Muscle of back (tissue), 11 donors: ENCODE measurements around the gene ADCY2. TPM values are rescaled to one million over a fixed set of nuclear protein-coding genes. Genes with fewer than 3 reads are reported as not detected.
A peak's percentile ranks its signal among the peaks of the same experiment; 100 is the strongest.

Source experiments
- DNase-seq, 3 donors: peaks; one replicate each; pipeline versions ENCODE4 v3.0.0 to v3.0.0-alpha.2; 2013
- polyA plus RNA-seq, 10 donors: library from polyadenylated mRNA; unstranded; fragments of 120-200 nt; gene quantifications; one replicate each; pipeline ENCODE4 v1.2.1, GENCODE V29; 2013; ENCODE audit not compliant: insufficient read length in 10 of 10

Gene ADCY2
- polyA plus RNA-seq, 10 donors = 18.4 to 48.7 (median 38.6) TPM

- DNase-seq = peak; percentile 14 to 56 (median 35)
Measured at GRCh38 chr5:7827610-7828009, 431.7 kb downstream of the ADCY2 start.

GRCh38 chr5:7828269-7828668, 432.3 kb downstream of the ADCY2 start:
- DNase-seq = no peak

- no peak for DNase-seq
Measured at GRCh38 chr5:7834982-7835381, 439.0 kb downstream of the ADCY2 start.

DNA sequence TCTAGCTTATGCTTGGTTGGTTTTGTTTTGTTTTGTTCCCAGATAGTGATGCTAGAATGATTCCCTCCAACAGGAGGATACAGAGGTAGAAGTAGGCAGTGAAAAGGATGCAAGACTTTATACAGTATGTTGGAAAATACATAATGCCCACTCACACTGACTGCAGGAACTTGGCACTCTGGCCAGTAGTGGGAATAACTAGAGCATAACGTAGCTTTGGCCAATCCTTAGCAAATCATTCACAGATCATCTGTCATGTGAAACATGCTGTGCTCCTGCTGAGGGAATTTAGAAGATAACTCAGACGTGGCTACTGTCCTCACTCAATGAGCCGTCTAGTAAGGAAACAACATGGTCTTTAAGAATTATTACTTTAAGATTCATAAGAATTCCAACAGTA, 441.5 kb downstream of the ADCY2 start:
- DNase-seq = no peak

- no peak for DNase-seq
Measured at GRCh38 chr5:7842531-7842930, 446.6 kb downstream of the ADCY2 start.

DNA sequence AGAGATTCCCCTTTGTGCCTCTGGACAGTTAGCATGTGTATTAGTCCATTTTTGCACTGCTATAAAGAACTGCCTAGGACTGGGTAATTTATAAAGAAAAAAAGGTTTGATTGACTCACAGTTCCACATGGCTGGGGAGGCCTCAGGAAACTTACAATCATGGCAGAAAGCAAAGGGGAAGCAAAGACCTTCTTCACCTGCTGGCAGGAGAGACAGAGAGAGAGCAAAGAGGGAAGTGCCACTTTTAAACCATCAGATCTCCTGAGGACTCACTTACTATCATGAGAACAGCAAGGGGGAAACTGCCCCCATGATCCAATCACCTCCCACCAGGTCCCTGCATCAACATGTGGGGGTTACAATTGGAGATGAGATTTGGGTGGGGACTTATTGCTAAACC, 449.0 kb downstream of the ADCY2 start:
- no peak for DNase-seq

DNA sequence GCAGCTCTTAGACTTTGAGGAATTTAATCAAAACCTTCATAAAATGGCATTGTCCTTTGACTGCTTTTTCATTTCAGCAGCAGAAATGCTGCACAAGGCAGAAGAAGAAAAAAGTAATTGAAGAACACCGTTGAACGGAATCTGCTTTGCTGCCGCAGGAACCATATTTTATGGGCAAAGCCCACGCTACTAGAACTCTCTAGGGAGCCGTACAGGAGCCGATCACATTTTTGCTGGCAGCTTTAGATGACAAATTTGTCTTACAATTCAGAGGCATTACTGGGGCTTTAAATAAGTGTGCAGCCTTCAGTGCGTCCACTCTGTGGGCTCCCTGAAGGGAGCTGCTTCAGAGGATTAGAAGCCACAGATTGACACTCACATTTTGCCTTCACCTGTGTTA, 449.6 kb downstream of the ADCY2 start:
- DNase-seq = no peak

GRCh38 chr5:7846327-7846726, 450.4 kb downstream of the ADCY2 start:
- no peak for DNase-seq

GRCh38 chr5:7848296-7848695, 452.4 kb downstream of the ADCY2 start:
- DNase-seq = no peak

DNA sequence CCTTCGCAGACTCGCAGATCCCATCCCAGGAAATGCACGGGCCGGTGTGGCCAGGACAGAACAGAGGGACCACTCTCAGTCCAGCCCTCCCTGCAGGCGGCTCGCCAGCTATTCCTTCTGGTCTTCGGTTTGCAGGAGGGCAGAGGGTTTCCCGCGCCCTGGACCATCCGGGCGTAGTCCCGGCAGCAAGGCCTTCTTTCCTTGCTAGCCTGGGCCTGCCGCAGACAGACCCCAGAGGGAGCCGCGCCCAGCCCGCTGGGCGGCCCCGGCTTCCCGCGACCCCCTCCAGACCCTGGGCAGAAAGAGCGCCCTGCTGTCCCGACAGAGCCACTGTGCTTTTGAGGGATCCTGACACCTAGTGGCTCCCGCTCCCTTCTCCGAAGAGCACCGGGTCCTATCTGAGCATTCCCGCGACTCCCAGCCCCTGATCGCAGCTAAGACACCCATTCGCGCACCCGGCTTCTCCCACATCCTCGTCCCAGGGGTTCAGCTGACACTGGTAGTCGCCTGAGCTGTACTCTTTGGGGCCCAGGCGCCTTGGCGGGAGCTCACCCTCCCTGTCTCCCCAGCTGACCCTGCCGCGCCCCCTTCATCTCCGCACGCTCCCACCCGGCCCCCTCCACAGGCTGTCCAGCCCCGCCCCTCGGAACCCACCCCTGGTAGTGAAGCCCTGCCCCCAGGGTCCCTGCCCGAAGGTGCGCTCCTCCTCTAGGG, 453.9 kb downstream of the ADCY2 start:
- DNase-seq = peak in 1 of 3 donors; percentile 56

- DNase-seq = peak in 2 of 3 donors; percentile 64 to 88
Measured at GRCh38 chr5:7850395-7851239, 454.7 kb downstream of the ADCY2 start, which contains the start of gene CFAP90. Gene CFAP90, minus strand, starts transcription at chr5:7851133. Its CDS starts 112 bp downstream, at chr5:7851021.

DNA sequence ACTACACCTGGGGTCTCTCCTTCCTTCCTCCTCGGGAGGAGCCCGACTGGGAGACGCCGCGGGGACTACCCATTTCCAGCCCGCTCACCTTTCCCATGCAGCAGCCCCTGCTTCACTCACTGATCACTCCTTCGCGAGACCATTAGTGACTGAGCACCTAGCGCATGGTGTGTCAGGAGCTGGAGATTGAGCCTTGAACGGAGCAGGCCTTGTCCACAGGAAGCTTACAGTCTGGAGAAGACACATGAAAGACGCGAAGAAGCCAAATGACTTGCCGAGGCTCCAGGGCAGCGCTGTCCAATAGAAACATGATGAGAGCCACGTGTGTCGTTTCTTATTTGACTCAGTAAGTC, 455.3 kb downstream of the ADCY2 start:
- no peak for DNase-seq

DNA sequence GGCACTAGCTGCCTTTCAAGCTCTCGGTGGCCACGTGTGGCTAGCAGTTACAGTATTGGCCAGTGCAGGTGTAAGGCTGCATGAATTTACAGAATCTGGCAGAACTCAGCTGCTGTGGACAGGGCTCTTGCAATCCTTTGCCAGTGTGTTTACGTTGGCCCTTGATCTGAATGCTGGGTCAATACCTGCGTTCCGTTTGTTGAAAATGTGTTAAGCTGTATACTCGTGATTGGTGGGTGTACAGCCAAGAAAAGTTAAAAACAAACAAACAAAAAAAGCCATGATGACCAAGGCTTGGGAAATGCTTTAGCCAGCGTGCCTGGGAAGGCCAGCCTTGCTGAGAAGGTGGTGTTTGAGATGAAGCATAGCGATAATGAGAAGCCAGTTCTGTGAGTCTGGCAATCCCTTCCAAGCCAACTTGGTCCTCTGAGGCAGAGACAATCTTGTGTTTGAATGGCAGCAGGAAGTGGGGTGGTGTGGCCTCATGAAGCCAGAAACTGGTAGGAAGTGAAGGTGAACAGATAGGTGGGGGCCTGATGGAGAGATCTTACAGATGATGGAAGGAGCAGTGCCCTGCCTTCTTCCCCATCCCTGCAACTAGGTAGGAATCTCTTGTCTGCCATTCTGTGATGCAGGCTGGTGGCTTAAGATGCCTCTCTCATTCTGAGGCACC, 455.8 kb downstream of the ADCY2 start:
- DNase-seq = peak in 1 of 3 donors; percentile 11

DNA sequence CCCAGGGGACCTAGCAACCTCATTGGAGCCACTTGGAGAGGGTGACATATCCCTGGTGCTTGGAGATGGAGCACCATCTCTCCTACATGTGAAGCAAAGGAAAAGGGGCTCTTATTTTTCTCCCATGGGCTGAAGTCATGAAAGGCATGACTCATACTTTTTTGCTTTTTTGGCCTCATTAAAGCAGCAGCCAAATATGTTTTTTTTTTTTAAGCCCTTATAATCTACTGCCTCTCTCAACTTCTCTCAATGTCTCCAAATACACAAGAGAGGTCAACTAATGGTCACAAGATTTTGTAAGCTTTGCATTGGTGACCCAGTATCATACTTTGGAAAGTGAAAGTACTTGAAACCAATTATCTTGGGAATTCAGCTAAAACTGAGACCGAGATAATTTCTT, 456.6 kb downstream of the ADCY2 start:
- DNase-seq = no peak

DNA sequence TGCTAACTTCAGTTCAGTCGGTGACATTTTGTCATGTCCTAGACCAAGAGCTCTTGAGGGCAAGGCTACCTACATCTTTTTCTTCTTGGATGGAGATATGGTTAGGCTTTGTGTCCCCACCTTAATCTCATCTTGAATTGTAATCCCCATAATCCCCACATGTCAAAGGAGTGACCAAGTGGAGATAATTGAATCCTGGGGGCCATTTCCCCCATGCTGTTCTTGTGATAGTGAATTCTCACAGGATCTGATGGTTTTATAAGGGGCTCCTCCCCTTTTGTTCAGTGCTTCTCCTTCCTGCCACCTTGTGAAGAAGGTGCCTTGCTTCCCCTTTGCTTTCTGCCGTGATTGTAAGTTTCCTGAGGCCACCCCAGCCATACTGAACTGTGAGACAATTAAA, 457.1 kb downstream of the ADCY2 start:
- DNase-seq = no peak

DNA sequence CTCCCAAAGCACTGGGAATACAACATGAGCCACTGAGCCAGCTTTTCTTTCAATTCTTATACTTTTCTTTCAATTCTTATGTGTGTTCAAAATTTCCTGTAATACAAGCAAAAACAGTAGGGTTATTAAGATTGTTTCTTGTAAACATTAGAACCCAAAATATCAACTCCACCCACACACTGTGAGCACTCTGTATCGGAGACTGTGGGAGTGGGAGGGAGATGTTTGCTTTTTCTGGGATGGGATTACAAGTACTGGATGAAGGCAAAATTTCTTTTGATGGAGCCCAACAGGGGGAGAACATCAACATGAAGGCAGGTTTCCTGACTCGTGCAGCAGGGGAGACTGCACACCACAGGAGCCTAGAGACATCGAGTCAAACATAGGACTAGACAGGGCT, 459.7 kb downstream of the ADCY2 start:
- no peak for DNase-seq

DNA sequence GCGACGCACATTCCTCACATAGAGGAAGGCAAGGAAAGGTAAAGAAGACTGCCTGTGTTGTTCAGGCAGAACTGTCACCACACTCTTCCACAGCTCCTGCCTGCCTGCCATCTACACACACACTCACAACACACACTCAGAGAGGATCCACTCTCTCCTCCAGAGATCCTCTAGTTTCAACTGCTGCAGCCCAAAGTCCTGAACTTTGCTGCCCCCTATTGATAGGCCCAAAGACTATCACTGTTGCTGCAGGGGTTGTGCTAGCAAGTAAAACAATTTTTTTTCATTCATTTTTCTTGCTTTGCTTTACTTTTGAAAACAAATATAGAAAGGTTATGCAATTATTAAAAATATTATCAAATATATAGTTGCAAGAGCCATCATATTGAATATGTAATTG, 460.9 kb downstream of the ADCY2 start:
- DNase-seq = peak in 1 of 3 donors; percentile 28

DNA sequence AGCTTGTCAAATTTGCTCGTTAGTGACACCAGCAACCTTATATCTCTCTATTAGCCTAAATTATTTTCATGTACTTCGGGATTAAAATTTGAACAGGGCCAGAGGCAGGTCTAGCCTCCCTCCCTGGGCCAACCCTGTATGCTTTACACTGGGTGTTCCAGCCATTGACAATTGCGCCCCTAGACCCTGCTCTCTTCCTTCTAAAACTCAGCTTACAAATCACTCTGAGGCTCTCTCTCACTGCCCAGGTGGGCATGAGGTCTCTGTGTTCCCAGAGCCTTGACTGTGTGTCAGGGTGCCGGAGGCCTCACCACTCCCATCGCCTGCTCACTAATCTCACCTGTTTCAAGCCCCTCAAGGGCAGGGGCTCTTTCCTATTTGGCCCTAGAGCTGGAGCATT, 461.4 kb downstream of the ADCY2 start:
- no peak for DNase-seq

- DNase-seq = no peak
Measured at GRCh38 chr5:7857926-7858632, 462.1 kb downstream of the ADCY2 start.

GRCh38 chr5:7866196-7866595, 470.3 kb downstream of the ADCY2 start:
- DNase-seq = no peak

DNA sequence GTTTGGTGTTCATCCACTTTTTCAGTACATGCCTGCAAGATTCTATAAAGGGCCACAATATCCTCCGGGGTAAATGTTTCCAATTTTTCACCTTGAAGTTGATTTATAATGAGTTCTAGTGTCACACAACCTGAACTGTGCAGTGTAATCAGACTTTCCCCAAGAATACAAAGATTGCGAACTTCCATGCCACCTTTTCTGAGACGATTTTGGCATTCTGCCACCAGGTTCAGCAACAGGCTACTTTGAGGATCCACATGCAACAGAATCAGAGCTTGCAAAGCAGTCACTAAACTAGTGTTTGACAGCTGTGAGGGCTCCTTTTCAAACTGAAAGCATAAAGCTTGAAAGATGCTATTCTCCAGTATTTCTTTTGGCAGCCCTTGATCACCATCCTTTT, 471.3 kb downstream of the ADCY2 start:
- DNase-seq = no peak

GRCh38 chr5:7868427-7868772, 472.5 kb downstream of the ADCY2 start:
- DNase-seq = no peak
